HG03469 (cell line): ENCODE results near the gene FGF8.
"Not testable (repeated sequence)": the region's sequence is repeated elsewhere in the genome, so short reads cannot be mapped to it uniquely, and the experiment has no call there.

Source experiments
- ATAC-seq: cut with Tn5 transposase; IDR thresholded peaks from one replicate; pipeline ENCODE4 v1.9.1; 2021; ENCODE audit warnings: mild to moderate bottlenecking, moderate library complexity, moderate number of reproducible peaks; ENCODE audit not compliant: unreplicated experiment

FGF8 gene, protein sequence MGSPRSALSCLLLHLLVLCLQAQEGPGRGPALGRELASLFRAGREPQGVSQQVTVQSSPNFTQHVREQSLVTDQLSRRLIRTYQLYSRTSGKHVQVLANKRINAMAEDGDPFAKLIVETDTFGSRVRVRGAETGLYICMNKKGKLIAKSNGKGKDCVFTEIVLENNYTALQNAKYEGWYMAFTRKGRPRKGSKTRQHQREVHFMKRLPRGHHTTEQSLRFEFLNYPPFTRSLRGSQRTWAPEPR

DNA sequence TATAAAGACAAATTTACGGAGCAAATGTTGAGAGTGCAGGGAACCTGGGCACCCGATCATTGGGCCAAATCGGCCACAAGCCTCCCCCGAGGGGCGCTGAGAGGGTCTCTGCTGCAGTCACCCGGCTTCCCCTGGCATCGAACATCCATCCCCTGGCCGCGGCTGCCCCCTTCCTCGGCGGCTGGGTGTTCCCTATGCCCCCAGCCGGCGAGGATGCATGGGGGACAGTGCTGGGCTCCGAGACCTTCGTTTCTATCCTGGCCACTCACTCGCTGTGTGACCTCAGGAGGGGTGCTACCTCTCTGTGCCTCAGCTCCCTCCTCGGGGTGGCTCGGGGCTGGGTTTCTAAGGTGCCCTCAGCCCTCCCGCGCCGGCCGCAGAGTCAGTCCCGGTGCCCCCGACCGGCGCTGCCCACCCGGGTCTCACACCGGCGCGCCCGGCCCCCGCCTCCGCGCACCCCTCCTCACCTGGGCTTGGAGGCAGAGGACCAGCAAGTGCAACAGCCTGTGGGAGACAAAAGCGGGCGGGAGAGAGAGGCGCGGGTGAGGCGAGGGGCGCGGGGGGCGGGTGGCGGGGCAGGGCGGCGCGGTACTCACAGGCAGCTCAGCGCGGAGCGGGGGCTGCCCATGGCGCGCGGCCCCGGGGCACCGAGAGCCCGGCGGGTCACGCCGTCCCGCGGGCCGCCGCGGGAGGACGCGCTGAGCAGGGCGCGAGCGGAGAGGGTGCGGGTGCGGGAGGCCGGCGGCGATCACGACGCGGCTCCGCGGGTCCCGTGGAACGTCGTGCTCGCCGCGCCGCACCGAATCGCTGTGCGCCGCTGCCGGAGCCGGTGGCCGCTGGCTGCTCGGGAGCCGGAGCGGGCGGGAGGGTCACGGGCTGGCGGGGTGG lies at the start of gene FGF8:
Gene FGF8, minus strand, starts transcription at position 842 of the 888 bp plus-strand sequence. Its CDS starts 214 bp downstream, at position 628.
- ATAC-seq = no peak

DNA sequence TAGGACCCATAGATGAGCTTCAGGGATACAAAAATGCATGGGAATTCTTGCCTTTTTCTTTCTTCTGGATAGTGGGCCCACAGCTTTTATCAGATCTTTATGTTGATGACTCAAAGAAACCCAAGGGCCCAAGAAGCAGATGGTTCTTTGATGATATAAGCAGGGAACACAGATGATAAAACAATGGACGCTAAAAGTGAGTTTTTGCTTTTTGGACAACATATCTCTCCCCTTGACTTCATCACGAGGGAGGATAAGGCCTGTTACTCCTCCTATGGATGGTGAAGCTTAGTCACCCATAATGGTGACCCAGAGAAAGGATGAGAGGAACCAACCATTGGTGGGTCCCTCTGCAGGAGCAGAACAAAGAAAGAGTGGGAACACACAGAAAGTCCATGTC lies 48.8 kb upstream of the FGF8 start:
- ATAC-seq = no peak

DNA sequence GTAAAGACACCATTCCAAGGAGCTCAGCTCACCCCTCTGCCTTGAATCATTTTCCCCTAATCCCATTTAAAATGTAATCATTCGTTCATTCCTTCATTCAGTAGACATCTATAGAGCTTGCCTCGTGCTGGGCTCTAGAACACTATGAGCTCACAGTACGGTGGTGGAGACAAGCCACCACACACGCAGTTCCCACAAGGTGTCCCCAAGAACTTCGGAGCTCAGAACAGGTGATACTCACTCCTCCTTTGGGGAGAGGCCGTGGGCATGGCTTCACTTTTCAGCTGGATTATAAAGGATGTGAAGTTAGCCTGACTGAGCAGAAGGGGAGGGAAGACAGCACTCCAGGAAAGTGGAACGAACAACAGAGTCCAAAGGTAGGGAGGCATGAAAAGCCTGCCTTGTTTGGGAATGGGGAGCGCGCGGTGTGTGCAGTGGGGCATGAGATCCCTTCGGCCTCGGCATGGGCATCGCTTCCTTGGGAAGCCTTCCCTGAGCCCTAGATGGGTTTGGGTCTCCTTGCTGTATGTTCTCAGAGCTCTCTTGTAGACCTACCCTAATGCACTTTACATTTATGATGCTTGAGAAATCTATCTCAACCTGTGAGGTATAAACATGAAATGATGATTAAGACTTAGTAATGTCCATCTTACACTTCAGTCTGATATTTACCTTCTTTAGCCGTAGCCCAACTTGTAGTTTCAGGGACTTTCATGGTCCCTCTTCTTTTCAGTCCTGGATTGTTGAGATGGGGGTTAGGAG lies 43.1 kb upstream of the FGF8 start:
- peak; percentile 11 for ATAC-seq

DNA sequence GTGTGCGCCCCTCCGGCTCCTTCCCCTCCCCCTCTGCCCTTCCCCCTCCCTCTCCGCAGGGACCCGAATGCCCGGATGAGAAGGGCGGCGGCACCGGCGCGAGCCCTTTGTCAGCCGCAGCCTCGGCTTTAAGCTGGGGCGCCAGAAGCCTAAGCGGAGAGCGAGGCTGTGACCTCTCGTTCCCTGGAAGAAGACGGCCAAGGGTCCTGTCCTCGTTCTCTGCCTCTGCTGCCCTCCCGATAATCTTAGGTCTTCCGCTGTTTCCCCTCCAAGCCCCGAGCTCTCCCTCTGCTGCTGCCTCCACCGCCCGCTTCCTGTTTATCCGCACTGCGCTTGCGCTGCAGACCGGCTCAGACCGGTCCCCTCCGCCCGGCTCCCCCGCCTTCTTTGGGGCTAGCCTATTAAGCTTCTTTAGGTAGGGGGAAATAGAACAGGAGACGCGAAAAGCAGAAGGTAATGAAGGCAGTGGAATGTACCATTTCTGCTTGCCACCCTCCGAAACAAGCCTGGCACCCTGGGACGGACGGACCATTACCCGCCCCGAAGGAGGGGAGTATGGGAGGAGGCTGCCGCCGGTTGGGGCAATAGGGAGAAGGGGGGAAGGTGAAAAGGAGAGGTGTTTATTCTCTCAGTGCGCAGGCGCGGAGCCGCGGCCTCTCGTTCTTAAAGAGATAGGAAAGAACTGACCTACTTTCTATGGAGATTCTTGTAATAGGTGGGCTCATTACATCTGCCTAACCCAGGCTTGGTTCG lies 42.4 kb upstream of the FGF8 start, which contains the start of gene OGA:
Gene OGA, minus strand, starts transcription at position 326 of the 753 bp plus-strand sequence. CDS start 422 bp downstream, outside the sequence.
- ATAC-seq = peak; percentile 63

DNA sequence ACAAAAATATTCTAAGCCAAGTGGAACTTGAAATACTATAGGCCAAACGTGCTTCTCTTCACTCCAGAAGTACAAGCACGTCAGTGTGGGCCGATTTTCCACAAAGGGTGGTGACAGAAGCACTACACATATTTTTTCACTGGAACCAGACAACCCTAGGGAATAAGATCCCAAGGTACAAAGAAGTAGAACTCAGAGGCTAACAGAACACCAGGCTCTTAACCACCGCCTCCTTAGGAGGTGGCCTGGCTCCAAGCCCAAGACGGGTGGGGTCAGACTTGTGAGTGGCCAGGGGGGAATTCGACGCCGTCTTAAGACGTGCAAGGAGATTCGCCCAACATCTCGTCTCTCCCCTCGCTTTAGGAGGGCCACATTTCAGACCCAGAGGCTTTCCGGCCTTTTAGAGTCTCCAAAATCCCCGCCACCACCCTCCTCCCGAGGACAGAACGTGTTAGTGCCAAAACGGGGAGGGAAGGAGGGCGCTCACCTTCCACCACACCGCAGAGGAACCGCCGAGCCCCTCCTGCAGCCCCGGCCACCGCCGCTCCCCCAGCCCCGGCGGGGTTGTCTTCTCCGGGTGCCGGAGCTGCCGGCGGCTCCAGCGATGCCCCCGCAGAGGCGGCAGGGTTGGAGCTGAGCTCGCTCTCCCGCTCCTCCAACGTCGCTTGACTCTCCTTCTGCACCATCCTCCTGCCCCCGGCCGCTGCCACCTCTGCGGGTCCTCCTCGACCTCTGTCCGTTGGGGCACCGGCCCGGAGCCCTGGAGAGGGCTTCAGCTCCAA lies 41.6 kb upstream of the FGF8 start:
- ATAC-seq = no peak

DNA sequence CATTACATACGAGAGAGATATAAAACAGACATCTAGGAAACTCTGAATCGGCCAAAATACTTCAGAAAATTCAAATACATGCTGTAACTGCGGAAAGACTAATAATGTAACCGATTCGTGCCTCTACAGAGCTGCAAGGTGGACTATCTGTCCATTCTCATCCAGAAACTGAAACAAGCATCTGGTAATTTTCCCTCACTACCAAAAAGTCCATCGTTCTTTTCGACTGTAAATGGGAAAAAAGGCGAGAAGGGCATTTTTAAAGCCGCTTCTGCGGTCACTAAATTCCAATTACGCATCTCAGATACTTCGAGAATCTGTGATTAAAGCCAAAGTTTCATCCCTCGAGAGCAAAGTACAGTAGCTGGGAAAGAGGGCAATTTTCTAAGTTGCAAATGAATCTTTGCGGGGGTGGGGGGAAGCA lies 41.0 kb upstream of the FGF8 start:
- ATAC-seq = no peak

DNA sequence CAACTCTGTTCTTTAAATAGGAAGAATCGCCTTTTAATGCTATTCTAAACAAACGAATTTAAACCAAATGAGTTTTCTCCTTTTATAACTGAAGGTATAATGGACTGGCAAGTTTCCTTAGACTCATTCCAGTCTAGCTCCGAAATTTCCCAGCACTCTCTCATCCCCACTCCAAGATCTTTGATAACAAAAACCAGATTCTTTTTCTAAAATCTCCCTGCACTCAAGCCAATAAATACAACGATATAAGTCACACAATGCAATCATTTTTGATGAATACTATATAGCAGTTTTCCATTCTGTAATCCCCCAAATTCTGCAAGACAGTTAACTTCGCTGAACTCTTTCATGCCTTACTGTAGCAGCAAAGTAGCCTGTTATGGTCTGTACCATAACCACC lies 40.5 kb upstream of the FGF8 start:
- ATAC-seq = no peak

DNA sequence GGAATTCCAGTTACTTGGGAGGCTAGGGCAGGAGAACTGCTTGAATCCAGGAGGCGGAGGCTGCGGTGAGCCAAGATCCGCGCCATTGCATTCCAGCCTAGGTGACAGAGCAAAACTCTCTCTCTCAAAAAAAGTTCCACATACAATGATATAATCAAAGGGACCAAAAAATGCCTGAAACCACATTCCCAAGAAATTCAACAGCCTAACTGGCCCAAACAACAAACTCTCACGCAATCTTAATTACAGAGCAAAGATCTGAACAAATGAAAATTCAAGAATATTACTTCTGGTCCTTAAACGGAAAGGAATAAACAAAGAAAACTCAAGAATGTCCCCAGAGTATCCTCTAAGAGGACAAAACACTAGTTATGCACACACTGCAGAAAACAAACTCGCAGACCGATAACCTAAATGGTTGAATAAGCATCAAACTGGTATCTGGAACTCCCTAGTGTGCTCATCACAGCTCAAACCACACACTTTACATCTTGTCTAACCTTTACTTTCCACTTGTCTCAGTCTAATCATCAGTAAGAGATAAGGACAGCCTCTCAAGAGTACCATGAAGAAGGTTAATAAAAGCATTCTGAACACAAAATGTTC lies 38.7 kb upstream of the FGF8 start:
- ATAC-seq = peak; percentile 23

DNA sequence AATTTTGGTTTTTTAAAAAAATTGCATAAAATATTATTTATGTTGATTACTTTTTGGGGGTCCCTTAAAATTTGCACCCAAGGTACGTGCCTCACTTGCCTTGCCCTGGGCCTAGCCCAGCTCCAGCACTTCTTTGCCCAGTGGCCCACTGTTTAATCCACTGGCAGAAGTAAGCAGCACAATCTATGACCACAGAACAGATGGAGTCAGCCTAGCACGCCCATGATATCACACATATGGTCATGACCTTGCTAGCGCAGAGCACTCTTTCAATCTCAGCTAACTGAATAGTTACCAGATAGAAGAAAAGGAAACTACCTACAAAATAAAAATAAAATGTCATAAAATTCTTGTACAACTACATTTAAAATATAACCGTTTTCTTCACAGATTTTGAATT lies 36.7 kb upstream of the FGF8 start:
- ATAC-seq = no peak

DNA sequence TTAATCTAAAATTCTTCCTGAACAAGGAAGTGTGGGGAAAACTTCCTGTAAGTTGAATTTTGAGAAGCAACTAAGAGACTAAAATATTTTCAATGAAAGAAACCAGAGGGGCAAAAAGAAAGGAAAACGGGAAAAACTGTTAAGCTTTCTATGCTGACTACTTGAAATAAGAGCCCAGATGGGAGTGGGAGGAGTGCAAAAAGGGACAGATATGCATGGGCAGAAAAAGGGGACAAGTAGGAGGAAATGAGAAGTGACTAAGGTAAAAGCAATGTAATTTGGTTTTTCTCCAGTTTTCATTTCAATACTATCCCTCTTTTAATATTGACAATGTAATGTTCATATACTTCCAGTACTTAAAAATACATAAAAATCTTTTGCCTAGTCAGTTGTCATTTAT lies 31.2 kb upstream of the FGF8 start:
- no peak for ATAC-seq

DNA sequence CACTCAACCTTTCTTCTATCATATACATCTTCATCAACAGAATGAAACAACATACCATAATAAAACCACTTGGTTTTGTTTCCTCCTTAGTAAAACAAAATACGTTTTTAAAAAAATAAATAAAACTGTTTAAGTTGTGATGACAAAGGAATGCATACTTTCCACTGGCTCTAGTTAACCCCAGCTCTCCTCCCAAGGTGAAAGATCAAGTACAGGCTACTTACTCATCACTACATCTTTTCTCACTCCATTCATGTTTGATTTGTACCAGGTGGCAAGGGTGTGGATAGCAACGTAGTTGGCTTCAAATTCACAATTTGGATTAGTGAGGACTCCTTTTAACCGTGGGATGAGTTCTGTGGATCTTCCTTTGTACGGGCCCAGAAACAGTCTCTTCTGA lies 27.6 kb upstream of the FGF8 start:
- ATAC-seq = no peak

DNA sequence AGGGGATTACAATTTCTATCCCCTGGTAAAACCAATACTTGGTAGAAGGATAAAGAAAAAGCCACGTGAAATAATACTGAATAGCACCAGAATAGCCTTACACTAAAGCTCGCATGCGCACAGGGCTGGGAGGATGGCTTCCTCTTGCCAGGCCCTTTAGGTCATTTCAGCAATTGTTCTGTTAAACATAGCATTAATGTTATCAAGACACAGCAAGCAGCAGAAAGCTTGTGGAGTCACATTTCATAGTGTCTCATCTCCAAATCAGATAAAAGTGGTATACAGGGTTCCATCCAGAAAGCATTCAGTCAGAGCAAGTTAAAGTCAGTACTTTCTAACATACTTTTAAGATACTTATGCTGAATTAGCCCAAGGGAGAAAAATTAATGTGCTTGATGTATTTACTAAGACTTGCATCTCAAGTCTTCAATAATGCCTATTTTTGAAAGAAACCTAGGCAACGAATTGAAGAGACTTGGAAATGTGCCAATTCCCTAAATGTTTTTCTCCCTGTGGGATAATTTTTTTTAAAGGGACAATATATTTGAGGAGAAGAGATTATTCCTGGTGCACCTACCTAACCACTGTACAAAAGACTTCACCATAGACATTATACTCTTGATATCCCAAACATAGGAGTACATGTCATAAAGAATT lies 21.6 kb upstream of the FGF8 start:
- ATAC-seq = no peak

DNA sequence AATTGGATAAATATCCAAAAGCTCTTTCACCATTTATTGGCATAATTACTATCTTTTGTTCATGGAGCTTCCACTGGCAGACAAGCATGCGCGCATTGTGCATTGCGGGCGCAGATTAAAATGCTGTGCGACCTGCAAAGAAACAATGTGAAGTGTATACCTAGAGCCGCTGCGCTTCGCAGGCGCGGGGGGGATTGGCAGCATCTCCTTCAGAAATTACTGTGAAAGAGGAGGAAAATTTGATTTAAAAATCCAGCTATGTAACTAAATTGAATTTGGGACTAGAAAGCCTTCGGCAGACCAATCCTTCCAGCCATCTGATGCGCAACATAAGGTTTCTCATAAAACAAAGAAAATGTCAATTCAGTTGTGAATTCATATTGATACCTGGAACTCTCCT lies 17.6 kb upstream of the FGF8 start:
- no peak for ATAC-seq

DNA sequence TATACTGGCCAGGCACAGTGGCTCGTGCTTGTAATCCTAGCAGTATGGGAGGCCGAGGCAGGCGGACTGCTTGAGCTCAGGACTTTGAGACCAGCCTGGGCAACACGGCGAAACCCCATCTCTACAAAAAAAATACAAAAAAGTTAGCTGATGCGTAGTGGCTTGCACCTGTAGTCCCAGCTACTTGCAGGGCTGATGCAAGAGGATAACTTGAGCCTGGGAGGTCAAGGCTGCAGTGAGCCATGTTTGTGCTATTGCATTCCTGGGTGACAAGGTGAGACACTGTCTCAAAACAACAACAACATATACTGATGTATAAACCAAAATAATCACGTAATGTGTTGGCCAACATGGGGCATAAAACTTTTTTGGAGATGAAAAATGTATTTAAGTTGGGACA lies 13.8 kb upstream of the FGF8 start:
- ATAC-seq = no peak

DNA sequence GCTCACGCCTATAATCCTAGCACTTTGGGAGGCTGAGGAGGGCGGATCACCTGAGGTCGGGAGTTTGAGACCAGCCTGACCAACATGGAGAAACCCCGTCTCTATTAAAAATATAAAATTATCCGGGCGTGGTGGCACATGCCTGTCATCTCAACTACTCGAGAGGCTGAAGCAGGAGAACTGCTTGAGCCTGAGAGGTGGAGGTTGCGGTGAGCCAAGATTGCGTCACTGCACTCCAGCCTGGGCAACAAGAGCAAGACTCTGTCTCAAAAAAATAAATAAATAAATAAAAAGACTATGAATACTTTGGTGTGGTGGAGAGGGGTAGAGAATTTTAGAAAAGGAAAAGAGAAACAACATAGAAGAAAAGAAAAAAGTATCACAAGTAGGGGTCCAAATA lies 13.3 kb upstream of the FGF8 start:
- ATAC-seq = not testable (repeated sequence)

DNA sequence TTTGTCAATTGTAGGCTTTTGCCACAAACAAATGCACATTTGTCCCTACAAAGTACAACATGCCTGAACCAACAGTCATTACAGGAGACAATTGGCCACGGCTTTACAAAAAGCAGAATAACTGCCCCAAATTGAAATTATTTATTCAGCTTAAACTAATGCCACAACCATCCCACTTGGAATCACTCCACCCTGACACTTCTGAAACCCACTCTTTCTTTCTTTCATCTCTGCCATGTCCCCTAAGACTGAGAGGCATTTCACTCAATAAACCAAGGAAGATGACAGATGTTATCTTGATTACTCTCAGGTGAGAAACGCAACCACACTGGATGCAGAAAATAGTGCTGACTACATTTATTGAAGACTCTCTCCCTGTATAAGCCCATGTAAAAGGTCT lies 9.9 kb upstream of the FGF8 start:
- no peak for ATAC-seq

DNA sequence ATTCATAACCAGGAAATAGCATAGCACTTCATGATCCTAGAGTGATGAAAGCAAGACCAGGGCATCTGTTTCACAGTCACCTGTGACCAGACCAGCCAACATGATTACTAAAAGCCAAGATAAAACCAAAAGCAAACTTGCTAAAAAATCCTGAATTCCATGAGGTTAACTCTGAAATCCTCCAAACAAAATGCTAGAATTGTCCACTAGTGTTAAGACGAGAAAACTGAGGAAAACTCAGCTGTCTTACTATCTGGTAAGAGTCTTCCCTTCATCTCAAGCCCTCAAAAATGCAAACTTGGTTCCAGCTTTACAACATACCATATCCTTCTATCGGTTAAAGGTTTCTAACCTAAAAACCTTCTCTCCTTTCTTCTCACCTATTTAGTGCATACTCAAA lies 8.6 kb upstream of the FGF8 start:
- no peak for ATAC-seq

DNA sequence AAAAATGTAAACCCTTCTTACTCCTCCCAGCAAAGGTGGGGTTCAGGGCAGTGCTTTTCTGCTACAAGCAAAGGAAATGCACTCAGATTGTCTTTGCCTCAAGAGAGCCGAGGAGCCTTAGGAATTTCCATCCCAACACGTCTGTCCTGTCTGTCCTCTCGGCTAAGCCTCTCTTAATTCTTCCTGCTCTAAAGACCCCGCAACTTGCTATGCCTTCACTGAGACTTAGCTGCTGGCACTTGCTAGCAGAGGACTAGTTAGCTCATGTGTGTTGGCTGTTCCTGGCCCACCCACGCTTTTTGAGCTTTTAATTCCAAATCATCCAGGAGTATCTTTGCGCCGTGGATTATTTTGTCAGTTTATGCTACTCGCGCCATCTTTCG lies 7.8 kb upstream of the FGF8 start:
- no peak for ATAC-seq
